Cortex of kidney (tissue), 1 donor: Measurements from ENCODE around the gene NUDT14.
A peak's percentile ranks its signal among the peaks of the same experiment; 100 is the strongest.

Experiments
- DNase-seq: peaks from one replicate; lab custom pipeline; 2025; lab: John Stamatoyannopoulos, UW

Gene NUDT14

GRCh38 chr14:105180592-105181548, at the start of gene NUDT14:
Gene NUDT14, minus strand, starts transcription at chr14:105181312. Its CDS starts 103 bp downstream, at chr14:105181209.
- DNase-seq = peak; percentile 75

DNA sequence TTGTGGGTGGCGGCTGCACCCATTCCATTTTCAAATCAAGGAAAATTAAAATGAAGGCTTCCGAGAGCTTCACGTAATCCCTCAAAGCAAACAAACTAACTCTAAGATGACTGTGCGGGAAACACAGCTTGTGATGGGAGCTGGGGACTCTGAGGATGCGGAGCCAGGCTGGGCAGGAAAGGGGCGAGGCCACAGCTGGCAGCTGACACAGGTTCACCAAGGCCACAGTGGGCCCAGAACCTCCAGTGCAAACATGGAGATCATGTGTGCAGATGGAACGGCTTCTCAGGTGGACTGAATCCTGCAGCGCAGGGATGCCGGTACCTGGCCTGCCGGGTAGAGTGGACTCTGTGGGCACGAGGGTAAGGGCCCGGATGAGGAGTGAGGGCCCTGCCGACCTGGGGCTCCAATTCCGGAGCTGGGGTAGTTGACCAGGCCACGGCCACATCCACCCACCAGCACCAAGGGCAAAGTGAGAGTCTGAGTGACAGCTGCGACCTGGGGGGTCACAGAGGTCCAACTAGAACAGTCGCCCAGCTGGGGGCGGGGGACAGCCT, 48.1 kb upstream of the NUDT14 start:
- DNase-seq = no peak

- no peak for DNase-seq
Measured at GRCh38 chr14:105228562-105228961, 47.5 kb upstream of the NUDT14 start.

DNA sequence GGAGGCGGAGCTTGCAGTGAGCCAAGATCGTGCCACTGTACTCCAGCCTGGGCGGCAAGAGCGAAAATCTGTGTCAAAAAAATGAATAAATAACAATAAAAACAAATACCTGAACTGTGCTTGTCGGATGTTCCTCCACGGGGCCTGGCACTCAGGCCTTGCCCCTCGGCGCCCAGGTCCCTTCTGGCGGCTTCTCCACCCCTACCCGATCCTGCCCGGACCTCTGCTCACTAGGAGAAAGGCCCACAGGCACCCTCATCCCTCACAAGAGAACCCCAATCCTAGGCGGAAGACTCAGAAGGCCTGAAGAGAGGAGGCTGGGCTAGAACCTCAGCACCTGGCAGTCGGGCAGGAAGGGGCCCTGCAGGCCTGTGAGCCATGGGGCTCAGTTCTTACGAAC, 46.2 kb upstream of the NUDT14 start:
- no peak for DNase-seq

GRCh38 chr14:105226198-105226597, 45.1 kb upstream of the NUDT14 start:
- DNase-seq = no peak

GRCh38 chr14:105224845-105225570, 43.9 kb upstream of the NUDT14 start:
- no peak for DNase-seq

DNA sequence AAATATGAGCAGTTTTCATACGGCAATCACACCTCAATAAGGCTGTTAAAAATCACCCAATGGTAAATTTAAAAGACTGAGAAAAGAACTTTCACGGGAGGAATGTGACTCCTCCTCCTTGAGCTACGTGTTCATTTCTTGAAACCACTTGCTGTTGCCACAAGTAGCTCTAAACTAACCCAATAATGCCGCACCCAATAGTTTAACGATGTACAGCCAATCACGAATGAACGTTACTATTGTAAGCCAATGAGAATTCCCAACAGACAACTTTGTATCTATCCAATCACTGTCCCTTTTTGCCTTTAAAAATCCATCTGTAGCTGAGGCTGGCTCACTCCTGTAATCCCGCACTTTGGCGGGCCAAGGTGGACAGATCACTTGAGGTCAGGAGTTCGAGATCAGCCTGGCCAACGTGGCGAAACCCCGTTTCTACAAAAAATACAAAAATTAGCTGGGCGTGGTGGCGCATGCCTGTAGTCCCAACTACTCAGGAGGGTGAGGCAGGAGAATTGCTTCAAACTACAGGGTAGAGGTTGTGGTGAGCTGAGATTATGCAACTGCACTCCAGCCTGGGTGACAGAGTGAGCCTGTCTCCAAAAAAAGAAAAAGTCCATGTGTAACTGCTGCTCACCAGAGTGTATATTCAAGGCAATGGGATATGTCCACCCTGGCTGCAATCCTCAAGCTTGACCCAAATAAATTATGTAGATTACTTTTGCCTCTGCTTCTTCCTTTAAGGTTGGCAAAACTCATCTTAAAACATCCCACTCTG, 42.8 kb upstream of the NUDT14 start:
- DNase-seq = no peak

DNA sequence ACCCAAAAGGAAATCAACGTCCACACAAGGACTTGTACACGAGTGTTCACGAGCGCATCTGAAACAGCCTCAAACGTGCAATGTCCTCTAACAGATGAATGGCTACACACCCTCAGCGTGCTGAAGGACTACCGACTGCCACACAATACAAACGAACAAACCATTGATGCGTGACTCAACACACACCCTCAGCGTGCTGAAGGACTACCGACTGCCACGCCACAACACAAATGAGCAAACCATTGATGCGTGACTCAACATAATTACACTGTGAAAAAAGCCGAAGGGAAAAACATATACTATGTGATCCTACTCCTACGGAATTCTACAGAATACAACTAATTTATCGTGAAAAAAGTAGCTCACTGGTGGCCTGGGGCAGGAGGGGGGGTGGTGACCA, 42.1 kb upstream of the NUDT14 start:
- DNase-seq = no peak

- no peak for DNase-seq
Measured at GRCh38 chr14:105221598-105222178, 40.6 kb upstream of the NUDT14 start.

GRCh38 chr14:105220699-105221597, 39.8 kb upstream of the NUDT14 start:
- no peak for DNase-seq

- DNase-seq = no peak
Measured at GRCh38 chr14:105219753-105220152, 38.6 kb upstream of the NUDT14 start.

- DNase-seq = no peak
Measured at GRCh38 chr14:105219043-105219612, 38.0 kb upstream of the NUDT14 start.

DNA sequence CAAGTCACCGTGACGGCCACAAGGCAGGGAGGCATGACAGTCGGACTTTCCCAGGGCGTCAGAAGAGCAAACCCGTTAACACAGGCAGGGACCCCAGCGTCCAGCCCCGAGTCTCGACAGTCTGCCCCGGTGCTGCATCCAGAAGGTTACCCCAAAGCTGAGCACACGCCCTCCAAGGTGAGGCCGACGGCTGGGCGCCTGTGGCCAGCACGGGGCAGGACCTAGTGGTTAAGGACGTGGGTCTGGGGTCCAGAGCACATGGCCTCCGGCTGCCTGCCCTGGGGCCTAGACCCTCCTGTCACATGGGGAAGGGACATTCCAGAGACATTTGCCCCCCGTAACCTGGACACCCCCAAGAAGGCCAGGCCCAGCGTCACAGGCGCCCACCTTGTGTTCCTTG, 37.5 kb upstream of the NUDT14 start:
- no peak for DNase-seq

- no peak for DNase-seq
Measured at GRCh38 chr14:105217774-105218173, 36.7 kb upstream of the NUDT14 start.

GRCh38 chr14:105216490-105217247, 35.6 kb upstream of the NUDT14 start:
- no peak for DNase-seq

DNA sequence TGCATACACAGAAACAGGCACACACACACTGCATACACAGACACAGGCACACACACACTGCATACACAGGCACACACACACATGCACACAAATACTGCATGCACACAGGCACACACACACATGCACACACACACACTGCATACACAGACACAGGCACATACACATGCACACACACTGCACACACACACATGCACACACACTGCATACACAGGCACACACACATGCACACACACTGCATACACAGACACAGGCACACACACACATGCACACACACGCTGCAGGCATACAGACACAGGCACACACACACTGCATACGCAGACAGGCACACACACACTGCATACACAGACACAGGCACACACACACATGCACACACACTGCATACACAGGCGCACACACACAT, 34.5 kb upstream of the NUDT14 start:
- no peak for DNase-seq

DNA sequence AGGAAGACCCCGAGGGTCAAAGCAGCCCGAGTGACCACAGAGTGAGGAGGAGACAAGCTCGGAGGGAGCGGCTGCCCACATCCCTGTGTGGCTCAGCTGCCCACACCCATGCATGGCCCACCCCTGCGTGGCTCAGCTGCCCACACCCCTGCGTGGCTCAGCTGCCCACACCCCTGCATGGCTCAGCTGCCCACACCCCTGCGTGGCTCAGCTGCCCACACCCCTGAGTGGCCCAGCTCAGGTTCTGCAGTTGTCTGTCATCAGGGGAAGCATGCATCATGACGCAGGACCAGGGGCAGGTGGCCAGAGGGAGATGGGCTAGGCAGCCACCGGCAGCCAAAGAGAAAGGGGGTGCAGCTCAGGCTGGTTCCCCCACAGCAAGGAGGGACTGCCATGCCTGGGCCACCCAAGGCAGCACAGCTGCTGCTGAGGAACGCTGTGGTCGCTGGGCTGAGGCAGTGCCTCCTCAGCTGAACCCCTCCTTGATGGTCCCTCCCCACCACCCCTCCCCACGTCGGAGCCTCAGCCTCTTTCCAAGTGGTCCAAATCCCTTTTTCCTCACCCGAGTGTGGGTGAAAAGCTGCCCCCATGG, 33.3 kb upstream of the NUDT14 start:
- DNase-seq = no peak

GRCh38 chr14:105213361-105213760, 32.2 kb upstream of the NUDT14 start:
- DNase-seq = no peak
